Right hindlimb (tissue), 1 donor: ENCODE data around the gene CAGE1.
"Not testable (repeated sequence)": the region's sequence is repeated elsewhere in the genome, so short reads cannot be mapped to it uniquely, and the experiment has no call there.

Source experiments
- DNase-seq: peaks from one replicate; pipeline ENCODE4 v3.0.0-alpha.2; 2018

Gene CAGE1

DNA sequence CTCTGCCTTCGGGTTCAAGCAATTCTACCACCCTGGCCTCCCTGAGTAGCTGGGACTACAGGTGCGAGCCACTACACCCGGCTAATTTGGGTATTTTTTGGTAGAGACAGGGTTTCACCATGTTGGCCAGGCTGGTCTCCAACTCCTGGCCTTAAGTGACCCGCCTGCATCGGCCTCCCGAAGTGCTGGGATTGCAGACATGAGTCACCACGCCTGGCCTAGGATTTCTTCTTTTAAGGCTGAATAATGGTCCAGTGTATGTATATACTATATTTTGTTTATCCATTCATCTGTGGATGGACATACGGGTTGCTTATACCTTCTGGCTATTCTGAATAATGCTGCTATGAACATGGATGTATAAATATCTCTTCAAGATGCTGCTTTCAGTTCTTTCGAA is 17.2 kb upstream of the CAGE1 start:
- DNase-seq, result no peak

DNA sequence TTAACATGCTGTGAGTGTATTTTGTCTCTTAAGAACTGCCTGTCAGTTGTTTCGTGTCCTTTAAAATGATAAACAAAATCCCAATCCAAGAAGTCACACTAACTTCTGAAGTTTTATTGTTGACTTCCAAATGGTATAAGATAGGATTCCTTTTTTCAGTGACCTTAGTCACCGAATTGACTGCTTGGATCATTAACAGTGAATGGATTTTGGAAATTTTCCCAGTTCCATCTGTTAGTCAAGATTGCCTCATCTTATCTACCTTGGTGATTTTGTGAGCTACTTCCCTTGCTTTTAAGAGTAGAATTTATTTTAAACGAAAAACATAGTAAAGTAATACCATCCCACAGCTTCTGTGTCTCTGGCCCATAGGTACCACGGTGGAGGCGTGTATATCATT is 15.0 kb upstream of the CAGE1 start:
- DNase-seq, result no peak

DNA sequence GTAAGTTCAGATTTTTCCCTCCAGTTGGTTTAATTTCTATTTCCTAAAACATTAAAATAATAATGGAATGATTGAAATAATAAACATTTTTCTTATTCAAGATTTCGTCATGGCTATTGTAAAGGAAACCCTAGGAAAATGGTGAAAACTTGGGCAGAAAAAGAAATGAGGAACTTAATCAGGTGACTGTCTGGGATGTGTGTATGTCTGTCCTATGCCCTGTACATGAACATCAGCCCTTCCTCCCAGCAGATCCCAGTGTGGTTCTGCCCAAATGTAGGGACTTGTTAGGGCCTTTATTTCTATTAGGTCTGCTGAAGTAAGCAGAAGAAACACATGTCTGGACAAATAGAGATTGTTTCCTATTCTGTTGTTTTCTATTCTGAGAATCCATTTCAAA is 13.2 kb upstream of the CAGE1 start:
- DNase-seq, result no peak

DNA sequence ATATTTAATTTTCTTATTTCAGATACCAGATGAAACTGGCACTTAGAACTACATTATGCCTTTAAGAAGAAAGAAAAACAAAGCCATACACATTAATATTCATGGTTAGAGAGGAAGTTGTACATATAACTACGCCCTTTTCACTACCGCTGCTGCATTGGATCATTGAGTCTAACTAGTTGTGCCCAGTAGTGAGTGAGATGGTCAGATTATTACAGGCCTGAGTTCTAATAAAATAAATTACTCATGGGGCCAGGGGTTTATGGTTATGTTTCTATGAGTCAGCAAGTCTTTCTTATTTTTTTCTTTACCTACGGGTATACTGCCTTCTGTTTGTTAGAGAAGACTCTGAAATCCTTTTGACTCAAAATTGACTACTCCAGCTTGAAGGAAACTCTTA is 11.5 kb upstream of the CAGE1 start:
- no peak for DNase-seq

DNA sequence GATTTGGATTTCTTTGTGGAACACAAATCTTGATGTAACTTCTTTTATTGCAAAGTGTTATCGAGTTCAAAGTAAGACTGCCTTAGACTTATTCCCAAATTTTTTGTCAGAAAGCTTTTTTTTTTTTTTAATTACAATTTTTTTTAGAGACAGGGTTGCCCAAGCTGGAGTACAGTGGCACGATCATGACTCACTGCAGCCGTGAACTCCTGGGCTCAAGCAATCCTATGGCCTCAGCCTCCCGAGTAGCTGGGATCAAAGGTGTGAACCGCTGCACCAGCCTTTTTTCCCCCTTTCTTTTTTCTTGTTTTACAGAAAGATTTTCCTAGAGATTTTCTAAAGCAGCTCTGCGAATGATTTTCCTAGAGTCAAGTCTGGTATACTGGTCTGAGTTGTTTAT is 2.9 kb upstream of the CAGE1 start:
- DNase-seq, result no peak

DNA sequence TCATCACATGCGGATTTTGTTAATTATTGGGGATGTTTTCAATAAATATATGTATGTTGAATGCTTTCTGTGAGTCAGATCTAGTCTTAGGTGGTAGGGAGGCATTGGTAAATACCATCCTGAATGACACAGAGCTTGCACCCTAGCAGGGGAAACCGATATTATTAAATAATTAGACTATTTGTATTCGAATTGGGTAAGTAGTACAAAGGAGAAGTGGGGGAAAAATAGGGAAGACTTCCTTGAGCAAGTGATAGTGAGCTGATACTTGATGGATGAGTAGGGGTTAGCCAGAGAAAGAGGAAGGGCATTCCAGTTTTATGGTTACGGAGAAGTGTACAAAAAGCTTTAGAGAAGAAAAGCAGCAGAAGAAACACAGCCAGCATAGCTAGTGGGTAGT is 1.6 kb upstream of the CAGE1 start:
- no peak for DNase-seq

DNA sequence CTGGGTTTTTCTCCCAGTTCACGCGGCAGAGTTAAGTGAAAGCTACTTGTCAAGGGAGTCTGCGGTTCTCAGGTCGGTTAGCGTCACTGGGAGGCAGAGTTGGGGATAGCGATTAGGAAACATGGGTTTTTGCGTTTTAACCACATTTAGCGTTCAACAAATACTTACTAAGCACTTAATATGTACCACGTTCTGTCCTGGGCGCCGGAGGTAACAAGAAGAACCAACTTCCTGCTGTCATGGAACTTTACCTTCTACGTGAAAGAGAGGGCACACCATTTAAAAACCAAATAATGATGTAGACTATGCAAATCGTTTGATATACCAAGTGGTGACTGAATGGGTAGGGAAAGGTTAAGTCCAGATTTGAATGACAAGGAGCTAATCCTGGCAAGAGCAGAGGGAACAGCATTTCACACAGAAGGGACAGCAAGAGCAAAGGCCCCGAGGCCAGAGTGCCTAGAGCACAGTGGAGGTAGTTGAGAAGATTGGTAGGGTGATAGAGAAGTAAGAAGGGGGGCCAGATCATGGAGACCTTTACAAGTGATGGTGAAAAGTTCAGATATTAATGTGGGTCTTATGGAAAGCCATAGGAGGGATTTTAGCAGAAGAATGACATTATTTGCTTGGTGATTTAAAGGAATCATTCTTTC is 810 bp upstream of the CAGE1 start:
- no peak for DNase-seq

DNA sequence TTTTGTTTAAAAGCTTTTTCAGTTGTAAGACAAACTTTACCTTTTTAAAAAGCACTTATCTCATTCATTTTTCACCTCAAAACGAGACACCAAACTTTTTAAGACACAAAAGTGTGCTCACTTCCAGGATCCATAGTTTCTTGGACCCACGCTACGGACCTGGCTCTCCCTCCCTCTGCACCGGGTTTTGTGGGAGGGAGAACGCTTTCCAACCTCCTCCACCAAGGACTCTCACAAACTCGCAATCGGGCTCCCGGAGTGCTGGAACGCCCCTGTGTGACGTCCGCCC is 436 bp downstream of the CAGE1 start:
- DNase-seq, result no peak

DNA sequence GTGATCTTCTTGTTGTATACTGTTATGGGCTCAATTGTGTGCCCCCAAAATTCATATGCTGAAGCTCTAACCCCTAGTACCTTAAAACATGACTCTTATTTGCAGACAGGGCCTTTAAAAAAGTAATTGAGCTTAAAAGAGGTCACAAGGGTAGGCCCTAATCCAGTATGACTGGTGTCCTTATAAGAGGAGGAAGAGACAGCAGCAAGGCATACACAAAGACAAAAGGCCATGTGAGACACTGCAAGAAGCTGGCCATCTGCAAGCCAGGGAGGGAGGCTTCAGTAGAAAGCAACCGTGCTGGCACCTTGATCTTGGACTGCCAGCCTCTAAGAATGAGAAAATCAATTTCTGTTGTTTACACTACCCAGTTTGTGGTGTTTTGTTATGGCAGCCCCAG is 8.4 kb downstream of the CAGE1 start:
- no peak for DNase-seq

DNA sequence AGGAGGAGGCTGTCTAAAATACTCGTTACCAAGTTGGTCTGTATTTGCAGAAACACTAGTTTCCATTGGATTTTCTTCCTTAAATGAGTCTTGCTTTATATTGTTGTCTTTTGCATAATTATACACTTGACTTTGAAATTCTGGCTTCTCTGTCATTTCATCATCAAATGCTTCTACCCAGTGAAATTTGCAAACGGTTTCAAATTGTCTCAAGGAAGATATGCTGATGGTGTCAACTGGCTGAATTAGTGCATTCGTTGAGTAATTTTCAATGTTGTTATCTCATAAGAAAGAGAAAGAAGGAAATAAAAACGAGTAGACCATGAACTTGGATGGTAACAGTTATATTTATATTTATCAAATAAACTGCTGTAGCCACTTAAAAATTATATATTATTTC is 10.8 kb downstream of the CAGE1 start:
- no peak for DNase-seq

DNA sequence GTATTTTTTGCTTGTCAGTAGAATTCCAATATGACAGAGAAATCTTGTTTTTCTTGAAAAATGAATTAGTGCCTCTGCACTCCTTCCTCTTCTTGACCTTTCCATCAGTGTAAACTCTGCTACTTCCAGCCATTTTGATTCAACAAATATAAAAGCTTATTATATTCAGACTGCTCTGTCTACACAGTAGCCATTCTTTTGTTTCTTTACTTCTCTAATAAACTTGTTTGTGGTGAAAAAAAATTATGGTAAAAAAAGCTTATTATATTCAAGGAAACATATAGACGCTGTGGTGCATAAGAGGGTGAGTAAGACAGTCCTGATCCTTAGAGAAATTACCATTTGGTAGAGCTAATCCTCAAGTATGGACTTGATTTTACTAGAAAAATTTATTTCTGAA is 11.6 kb downstream of the CAGE1 start:
- no peak for DNase-seq

DNA sequence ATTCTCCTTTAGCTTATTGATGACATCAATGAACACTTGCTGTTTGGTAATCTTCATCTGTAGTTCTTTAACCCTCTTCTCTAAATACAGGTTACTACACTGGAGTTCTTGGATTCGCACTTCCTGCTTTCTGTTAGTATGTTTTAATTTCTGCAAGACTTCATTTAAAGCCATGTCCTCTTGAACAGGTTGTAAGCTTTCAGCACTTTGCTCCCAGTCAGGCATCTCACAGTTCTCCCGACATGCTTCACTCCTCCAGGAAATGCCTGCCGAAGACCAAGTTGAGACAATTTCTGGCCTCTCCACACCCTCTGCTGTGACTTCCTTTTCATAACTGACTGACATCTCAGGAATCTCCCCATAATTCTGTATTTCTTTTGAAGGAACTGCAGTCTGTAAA is 15.8 kb downstream of the CAGE1 start:
- no peak for DNase-seq

DNA sequence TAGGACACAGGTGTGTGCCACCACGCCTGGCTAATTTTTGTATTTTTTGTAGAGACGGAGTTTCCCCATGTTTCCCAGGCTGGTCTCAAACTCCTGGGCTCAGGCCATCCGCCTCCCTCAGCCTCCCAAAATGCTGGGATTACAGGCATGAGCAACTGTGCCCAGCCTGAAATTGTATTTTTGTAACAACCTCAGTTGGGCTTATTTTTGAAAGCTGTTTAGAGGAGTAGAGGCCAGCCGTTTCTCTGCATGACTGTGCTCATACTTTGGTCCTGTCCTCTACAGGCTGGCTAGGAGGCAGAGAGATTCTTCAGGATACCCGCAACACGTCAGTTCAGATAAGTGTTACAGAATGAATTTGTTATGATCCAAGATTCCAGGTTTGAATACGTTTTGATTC is 22.1 kb downstream of the CAGE1 start:
- DNase-seq, result no peak

DNA sequence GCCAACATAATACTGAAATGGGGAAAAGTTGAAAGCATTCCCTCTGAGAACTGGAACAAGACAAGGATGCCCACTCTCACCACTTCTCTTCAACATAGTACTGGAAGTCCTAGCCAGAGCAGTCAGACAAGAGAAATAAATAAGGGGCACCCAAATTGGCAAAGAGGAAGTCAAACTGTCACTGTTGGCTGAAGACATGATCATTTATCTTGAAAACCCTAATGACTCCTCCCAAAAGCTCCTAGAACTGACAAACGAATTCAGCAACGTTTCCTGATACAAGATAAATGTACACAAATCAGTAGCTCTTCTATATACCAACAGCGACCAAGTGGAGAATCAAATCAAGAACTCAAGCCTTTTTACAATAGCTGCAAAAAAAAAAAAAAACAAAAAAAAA is 37.6 kb downstream of the CAGE1 start:
- not testable (repeated sequence) for DNase-seq

DNA sequence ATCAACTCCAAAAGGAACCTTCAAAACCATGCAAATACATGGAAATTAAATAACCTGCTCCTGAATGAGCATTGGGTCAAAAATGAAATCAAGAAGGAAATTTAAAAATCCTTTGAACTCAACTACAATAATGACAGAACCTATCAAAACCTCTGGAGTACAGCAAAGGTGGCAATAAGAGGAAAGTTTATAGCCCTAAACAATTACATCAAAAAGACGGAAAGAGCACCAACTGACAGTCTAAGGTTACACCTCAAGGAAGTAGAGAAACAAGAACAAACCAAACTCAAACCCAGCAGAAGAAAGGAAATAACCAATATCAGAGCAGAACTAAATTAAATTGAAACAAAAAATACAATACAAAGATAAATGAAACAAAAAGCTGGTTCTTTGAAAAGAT is 39.0 kb downstream of the CAGE1 start:
- not testable (repeated sequence) for DNase-seq

DNA sequence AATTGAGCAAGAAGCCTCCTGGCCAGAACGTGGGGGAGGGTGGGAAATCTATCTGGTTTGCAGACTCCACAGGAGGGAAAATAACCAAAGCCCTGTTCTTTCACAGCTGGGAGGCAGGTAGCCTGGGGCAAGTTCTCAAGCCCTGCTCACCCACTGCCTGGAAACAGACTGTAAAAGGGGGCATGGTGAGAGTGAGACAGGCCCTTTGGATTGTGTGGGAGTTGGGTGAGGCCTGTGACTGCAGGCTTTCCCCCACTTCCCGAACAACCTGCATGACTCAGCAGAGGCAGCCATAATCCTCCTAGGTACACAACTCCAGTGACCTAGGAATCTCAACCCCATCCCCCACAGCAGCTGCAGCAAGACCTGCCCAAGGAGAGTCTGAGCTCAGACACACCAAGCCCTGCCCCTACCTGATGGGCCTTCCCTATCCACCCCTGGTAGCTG is 42.0 kb downstream of the CAGE1 start:
- DNase-seq, result not testable (repeated sequence)

DNA sequence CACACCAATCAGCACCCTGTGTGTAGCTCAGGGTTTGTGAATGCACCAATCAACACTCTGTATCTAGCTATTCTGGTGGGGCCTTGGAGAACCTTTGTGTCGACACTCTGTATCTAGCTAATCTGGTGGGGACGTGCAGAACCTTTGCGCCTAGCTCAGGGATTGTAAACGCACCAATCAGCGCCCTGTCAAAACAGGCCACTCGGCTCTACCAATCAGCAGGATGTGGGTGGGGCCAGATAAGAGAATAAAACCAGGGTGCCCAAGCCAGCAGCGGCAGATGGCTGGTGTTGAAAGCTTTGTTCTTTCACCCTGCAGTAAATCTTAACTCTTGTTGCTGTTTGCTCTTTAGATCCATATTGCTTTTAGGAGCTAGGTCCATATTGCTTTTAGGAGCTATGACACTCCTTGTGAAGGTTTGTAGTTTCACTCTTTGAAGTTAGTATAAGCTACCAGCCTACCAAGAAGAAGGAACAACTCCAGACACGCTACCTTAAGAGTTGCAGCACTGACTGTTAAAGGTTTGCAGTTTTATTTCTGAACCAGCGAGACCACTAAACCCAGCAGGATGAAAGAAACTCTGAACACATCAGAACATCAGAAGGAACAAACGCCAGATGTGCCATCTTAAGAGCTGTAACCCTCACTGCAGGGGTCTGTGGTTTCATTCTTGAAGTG is 44.6 kb downstream of the CAGE1 start:
- not testable (repeated sequence) for DNase-seq

DNA sequence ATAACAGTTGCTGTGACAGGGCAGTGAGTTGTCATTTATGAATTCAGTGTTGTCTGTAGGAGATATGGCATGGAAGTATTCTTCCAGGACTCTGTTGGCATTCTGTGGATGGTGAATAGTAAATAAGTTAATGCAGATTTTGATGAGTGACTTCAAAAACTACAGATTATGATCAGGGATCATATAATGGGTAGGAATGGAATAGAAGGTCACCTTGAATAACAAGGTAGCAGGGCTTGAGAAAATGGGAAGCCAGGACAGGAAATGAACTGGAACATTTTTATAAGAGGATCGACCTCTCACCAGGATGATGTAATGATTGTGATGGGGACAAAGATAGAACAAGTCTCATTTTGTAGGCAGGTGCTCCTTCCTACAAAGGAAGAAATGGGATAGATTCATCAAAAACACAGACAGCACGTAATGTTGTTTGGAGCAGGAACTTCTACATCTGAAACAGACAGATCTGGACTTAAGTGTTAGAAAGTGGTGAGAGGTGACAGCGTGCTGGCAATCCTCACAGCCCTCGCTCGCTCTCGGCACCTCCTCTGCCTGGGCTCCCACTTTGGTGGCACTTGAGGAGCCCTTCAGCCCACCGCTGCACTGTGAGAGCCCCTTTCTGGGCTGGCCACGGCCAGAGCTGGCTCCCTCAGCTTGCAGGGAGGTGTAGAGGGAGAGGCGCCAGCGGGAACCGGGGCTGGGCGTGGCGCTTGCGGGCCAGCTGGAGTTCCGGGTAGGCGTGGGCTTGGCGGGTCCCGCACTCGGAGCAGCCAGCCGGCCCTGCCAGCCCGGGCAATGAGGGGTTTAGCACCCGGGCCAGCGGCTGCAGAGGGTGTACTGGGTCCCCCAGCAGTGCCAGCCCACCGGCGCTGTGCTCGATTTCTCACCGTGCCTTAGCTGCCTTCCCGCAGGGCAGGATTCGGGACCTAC is 45.7 kb downstream of the CAGE1 start:
- no peak for DNase-seq

DNA sequence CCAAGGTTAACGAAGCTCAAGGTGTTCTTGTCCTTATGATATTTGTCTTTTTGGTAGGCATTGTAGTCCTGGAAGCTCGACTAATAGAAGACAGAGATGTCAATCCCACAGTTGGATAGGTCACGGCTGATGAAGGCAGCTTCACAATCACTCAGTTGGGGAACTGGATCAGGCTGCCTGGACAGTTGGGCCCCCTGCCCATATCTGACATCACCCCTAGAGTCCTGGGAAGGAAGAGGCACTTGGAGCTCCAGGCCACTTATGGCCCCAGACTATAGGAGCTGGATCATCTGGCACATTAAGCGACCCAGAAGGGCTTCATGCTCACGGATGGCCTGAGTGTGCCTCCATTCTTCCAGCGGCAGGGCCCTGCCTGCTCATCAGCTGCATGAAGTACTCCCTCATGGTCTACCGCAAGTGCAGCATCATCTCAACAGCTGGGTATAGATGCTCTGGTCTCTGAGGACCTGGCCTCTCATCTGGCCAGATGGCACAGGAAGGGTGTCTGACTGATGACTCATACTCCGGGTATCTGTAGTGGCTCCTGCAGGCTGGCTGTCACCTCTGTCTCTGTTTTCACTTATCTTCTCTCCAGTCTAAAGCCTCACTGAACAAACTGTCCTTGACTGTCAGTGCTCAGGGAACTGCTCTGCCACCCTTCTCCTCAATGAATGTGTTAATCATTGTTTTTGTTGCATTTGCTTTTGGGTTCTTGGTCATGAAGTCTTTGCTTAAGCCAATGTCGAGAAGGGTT is 47.4 kb downstream of the CAGE1 start:
- DNase-seq, result no peak

DNA sequence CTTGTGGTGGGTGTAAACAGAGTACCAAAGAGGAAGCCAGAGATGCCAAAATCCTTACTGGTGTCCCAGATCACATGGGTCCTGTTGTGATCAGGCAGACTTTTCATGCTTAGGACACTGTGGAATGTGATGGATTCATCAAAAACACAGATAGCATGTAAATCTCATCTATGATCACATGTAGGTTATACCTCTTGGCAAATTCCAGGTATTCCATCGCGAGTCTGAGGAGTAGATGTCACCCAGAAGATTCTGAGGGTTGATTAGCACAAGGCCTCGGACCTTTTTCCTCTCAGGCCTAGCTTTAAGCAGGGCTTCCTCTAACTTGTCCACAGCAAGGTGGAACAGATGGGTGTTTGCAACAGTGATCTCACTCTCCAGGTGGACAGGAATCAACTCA is 48.3 kb downstream of the CAGE1 start:
- no peak for DNase-seq

DNA sequence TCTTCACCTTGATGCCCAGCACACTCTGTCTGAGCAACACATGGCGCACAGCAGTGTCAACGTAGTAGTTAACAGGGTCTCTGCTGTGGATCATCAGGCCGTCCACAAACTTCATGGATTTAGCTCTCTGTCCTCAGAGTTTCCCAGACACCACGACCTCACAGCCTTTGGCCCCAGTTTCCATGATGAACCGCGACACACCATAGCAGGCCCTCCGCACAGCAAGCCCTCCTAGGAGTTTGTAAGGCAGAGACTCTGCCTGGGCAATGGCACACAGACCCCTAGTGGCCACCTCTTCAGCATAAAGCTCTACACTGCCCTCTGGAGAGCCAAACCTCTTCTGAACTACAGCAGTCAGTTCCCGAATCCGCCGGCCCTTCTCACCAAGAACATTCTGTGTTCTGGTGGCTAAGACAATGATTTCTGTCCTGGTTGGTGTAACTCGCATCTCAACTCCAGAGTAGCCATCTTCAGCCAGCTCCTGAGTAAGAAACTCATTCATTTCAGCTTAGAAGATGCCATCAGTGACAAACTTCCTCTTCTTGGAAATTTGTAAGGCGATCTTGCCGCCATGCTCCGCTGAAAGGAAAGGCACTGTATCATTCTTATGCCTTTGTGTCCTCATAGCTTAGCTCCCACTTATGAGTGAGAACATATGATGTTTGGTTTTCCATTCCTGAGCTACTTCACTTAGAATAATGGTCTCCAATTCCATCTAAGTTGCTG is 50.4 kb downstream of the CAGE1 start:
- not testable (repeated sequence) for DNase-seq

DNA sequence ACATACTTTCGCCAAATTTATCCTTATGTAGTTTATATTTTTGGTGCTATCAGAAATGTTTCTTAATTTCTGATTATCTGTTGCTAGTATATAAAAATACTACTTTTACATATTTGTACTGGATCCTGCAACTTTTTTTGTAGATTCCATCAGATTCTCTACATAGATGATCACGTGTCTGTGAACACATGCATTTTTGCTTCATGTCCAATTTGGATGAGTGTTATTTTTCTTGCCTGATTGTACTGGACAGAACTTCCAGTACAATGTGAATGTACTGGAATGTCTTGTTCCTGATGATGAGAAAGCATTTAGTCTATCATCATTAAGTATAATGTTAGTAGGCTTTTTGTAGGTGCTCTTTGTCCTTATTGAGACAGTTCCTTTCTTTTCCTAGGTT is 51.5 kb downstream of the CAGE1 start:
- no peak for DNase-seq

DNA sequence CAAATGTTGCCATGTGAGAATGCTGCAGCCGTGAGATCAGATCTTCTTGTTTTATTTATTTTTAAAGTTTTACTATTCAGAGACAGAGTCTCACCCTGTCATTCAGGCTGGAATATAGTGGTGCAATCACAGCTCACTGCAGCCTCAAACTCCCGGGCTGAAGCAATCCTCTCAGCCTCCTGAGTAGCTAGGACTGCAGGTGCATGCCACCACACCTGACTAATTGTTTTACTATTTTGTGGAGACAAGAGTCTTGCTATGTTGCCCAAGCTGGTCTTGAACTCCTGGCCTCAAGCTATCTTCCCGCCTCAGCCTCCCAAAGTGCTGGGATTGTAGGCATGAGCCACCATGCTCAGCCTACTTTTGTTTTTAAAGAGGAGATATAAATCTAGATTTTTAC is 54.0 kb downstream of the CAGE1 start:
- no peak for DNase-seq
